Measurements from ENCODE around the gene DGKE. TPM values are rescaled to one million over a fixed set of nuclear protein-coding genes. Genes with fewer than 3 reads are reported as not detected.

DGKE gene
- total RNA-seq, 1 donor from 2014 or later, result 5.4 TPM

DNA sequence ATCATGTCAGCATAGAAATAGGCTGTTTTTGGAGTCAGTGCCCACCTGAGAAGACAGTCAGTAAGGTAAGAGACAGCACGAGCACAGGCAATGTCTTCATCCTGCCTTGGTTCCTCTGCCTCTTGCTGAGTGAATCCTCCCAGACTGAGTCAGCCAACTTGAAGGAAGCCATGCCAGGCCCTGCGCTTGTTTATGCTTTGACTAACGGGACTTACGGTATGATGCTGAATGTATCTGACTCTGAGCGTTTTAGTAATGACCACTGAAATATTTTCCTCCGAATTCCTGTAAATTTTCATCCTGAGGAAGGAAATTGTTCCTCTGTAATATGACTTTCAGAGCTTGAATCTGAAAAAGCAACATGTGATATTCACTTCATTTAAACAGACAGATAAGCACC, 18.2 kb upstream of the DGKE start:
- no peak for DNase-seq (ENCODE audit: low read depth)

DNA sequence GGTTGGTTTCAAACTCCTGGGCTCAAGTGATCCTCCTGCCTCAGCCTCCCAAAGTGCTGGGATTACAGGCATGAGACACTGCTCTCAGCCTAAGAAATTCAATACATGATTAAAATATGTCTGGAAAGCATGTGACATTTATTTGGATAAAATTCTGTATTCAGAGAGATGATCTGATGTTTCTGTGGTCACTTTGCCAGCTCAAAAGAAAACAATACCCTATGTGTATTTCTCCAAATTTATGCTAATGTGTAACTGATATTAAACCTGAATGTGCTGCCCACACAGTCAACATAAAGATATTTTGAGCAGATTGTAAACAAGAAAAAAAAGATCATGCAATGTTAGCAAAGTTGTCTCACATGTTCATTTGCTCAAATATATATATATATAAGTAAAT, 16.9 kb upstream of the DGKE start:
- no peak for DNase-seq (ENCODE audit: low read depth)

DNA sequence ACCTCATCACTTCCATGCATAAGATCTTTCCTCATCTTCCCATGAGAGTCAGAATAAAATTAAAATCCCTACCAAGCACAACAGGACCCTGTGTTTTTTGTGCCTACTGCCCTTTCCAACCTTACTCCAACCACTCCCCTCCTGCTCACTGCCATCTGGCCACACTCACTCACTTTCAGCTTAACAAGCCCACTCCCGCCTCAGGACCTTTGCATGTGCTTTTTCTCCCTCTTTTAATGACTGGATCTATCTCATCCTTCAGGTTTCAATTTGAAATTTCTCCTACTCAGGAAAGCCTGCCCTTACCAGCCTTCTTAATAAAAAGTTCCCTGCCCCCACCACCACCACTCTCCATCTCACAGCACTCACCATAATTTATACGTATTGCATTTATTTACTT, 14.9 kb upstream of the DGKE start:
- no peak for DNase-seq (ENCODE audit: low read depth)

DNA sequence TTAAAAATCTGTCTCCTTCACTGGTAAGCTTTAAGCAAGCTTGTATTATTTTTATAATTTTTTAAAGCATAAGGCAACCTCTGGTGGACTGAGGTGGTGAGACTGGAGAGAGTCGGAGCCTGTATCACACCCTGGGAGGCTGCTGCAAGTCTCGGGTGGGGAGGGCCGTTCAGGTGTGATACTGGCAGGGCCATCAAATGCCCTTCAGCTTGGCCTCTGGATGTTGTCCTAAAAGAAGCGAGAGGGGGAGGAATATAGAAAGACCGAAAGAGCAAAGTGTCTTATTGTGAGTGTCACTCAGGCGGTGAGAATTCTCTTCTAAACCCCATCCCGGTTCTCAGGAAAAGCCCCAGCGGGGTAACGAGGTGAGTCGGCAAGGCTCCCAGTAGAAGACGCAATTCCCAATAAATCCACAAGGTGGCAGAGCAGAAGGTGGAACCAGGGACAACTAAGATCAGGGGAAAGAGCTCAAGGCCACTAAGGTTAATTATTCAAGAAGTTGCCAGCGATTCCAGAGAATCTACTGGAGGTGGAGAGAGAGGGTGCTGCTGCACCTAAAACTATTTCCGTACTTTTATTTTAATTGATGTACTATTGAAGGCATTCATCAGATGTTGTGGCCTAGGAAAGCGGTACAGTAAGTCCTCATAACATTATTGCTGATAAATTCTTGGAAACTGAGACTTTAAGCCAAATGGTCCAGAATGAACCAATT, 14.4 kb upstream of the DGKE start:
- DNase-seq (ENCODE audit: low read depth), result peak; percentile 79

DNA sequence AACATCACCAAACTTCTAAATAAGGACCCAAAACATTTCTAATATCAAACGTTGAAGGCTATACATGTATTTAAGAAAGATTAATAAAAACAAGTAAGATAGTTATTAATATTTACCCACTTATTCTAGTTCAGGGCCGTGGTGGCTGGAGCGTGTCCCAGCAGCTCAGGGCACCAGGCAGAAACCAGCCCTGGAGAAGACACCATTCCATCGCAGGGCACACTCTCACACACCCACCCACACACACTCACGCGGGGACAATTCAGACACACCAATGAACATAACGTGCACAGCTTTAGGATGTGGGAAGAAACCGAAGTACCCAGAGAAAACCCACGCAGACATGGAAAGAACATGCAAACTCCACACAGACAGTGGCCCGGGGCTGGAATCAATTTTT, 13.7 kb upstream of the DGKE start:
- no peak for DNase-seq (ENCODE audit: low read depth)

DNA sequence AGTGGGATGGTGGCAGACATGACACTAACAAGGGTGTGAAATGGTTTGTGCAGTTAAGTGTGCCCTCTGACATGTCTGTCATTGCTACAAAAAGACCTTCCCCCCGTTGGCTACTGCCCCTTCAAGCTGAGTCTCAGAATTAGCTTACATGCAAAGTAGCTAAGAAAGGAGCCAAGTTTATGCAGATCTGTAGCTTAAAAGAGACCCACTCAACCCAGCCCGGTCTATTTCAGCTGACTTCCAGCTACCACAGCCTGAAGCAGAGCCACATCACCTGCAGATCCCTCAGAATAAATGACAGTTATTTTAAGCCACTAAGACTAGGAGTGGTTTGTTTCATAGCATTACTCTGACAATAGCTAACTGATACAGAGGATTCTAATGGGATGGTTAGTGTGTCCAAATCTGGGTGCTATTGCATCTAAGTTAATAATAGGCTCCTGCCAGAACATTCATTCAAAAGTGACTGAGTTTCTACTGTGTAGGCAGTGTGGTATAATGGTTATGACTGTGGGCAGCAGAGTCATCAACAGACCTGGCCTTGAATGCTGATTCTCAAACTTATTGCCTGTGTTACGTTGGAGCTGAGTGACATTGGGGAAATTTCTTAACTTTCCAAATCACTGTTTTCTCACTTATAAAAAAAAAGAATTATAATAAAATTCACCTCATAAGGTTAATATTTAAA, 12.0 kb upstream of the DGKE start:
- DNase-seq (ENCODE audit: low read depth), result no peak

DNA sequence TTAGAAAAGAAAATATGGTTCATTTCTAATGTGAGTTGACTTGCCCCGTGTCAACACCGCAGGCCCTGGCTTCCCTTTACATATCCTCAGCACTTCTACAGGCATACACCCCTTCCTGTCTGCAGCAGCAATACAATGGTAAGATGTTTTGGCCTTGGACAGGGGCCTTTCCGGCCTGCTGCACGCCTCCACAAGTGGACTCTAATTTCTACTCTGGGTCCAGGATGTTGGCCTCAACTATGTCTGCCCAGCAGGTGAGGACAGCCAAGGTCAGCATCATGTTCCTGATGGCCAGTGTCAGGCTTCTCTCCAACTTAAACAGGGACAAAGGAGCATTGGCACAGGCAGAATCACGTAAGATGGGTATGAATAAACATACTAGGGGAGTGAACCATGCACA, 11.2 kb upstream of the DGKE start:
- DNase-seq (ENCODE audit: low read depth), result no peak

DNA sequence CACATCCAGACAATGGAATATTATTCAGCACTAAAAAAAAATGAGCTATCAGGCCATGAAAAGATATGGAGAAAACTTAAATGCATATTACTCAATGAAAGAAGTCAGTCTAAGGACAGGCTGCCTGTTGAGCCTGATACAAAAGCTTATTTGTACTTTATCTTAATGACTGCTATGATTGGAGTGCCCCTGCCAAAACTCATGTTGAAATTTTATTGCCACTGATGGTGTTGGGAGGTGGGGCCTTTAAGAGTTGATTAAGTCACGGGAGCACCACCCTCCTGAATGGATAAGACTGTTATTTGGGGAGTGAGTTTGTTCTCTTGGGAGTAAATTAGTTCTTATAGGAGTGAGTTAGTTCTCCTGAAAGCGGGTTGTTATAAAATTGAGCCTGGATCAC, 10.1 kb upstream of the DGKE start:
- DNase-seq (ENCODE audit: low read depth), result no peak

DNA sequence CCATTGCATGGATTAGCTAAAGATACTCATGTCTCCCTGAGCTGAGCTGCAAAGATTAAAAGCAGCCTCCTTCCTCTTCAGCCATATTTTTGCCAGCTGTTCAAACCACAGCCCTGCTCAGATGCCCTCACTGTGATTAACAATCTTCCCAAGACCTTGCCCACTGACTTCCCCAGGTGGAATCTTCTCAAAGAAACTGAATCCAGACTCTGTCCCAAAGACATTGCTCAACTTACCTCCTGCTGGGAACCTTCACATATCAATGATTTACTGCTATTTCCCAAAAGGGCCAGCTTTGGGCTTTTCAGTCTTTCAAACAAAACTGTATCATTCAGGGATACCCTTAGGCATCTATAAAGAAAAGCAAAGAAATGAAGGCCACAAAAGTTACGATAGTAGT, 9.4 kb upstream of the DGKE start:
- peak; percentile 76 for DNase-seq (ENCODE audit: low read depth)

DNA sequence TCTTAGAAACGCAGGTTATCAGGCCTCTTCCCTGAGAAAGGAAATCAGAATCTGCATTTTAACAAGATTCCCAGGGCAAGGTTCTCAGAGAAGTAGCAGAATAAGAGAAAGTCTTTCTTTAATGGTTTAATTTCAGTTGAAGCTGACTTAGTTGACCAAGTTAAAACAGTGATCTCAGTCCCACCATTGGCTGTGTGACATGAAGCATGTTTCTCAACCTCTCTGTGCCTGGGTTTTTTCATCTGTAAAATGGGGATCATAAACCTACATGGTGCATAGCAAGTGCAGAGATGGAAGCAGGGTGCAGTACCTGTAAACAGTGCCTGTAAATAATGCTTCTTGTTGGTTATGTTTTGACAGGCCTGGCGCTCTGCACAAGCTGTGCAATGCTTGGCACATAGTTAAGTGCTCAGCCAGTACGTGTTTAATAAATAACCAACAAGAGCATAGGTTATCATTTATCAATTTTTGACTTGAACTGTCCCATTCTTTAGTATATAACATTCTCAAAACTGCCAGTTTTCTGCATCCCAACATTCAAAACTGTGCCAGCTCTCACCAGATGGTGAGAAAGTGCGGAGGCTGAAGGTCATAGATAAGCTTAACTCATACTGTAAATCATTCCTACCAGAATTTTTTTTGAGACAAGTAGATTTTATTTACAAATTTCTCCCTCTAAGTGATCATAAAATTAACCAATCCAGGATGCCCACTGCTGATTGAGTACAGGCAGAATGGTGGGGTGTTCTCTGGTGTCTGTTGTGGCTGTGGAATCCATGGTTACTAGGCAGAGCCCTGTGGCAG, 7.1 kb upstream of the DGKE start:
- no peak for DNase-seq (ENCODE audit: low read depth)

DNA sequence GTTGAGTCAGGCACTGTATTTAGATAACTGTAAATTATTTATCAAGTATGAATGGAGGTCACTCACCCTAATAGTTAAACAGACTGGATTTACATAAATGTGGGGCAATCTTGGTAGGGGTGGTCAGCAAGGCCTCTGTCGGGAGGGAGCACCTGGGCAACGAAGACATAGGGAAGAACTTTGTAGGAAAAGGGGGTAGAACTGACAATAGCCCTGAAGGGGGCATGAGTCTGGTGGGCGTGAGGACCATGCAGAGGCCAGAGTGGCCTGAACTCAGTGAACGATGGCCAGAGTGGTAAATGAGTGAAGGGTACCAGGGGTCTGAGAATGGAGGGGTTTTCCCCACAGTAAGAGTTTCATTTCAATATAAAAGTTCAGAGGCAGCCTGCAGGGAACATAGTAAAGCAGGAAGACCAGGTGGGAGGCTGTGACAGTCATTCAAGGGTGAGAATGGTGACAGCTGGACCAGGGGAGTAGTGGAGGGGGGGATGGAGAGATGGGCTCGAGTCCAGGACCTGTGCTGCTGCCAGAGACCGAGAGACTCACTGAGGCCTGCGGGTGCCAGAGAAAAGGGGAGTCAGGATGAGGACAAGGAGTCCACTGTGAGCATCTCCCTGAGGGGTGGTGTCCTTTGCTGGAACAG, 3.1 kb upstream of the DGKE start:
- no peak for DNase-seq (ENCODE audit: low read depth)

DNA sequence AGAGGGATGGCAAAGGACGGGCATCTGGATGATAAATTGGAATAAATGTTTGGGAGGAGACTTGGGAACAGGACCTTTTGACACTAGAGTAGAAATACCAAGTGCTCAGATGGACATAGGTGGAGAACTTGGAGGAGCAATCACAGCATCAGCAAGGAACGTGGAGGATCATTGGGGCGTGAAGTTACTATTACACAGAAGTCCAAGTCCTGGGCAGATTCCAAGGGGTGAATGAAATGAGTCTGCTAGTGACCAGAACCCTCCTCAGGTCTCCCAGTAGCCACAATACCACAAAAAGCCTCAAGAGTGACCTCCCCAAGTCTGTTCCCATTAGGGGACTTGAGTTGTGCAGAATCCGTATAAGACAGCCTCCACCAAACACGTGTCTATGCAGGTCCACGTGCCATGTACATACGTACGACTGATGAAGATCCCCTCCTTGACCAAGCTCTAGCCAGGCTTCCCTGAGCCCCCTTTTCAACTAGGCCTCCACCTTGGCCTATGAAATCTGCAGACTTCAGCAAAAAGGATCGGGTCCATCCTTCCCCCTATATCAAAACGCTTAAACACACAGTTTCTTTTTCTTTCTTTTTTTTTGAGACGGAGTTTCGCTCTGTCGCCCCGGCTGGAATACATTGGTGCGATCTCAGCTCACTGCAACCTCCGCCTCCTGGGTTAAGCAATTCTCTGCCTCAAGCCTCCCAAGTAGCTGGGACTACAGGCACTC, 2.4 kb upstream of the DGKE start:
- peak; percentile 12 for DNase-seq (ENCODE audit: low read depth)

DNA sequence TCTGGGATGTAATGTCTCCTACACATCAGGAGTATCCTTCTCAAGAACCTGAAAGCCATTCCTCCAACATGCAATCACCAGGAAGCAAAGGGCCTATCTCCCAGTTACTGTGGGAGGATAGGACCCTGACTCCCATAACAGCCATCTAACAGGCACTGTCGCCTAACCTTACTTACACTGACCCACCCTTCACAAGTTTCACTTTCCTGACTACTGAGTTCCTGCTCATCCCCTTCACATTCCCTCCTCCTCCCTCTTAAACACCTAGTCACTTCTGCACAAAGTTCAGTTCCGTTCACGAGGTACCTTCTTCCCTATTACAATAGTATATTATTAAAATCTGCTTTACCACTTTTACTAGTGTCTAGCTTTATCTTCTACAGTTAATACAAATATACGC, 1.5 kb upstream of the DGKE start:
- DNase-seq (ENCODE audit: low read depth), result no peak

DNA sequence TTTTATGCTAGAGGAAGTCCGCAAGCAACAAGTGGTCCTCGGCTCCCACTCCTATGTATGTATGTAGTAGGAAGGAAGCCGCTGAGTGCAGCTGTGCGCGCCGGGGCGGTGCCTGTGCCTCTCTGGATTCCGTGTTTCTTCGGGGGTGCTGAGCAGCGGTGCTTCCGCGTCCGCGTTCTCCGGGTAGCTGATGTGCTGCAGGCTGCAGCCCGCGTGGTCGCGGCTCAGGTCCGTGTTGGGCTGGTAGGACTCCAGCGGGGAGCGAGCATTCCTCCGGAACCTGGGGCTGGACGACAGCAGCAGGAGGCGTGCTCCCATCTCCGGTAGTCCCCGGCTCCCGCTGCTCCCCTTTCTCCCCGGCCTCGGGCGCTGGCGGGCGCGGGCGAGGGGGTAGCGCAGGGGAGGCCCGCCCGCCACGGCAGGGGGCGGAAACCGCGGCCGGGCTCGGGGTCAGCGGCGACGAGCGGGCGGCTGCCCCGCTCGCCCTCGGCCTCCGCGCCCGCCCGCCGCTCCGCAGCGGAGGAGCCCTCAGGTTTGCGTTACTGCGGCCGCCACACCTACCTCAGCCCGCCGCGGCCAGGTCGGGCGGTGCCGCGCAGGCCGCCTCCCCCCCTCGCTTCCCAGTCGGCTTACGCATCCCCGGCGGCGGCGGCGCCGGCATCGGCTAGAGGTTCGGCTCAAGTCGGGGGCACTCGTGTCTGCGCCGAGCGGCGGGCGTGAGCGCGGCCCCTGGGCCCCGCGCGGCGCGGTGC, 718 bp upstream of the DGKE start:
- no peak for DNase-seq (ENCODE audit: low read depth)

DNA sequence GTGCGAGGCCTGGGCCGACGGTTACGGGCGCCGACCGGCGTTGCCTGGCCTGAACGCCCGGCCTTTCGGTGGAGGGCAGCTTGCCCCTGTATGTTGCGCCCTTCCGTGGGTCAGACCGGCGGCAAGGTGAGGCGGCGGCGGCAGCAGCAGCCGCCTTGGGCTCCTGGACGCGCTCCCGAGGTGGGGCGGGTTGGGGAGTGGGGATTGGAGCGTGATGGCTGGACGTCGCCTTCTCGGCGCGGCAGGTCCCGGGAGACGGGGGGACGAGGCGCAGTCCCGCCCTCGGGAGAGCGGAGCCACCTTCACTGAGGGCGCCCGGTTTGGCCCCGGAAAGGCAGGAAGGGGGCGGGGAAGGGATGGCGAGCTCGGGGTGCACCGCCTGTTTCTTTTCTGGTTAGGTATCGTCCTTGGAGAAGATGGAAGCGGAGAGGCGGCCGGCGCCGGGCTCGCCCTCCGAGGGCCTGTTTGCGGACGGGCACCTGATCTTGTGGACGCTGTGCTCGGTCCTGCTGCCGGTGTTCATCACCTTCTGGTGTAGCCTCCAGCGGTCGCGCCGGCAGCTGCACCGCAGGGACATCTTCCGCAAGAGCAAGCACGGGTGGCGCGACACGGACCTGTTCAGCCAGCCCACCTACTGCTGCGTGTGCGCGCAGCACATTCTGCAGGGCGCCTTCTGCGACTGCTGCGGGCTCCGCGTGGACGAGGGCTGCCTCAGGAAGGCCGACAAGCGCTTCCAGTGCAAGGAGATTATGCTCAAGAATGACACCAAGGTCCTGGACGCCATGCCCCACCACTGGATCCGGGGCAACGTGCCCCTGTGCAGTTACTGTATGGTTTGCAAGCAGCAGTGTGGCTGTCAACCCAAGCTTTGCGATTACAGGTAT, 671 bp downstream of the DGKE start:
- peak; percentile 12 for DNase-seq (ENCODE audit: low read depth)

DNA sequence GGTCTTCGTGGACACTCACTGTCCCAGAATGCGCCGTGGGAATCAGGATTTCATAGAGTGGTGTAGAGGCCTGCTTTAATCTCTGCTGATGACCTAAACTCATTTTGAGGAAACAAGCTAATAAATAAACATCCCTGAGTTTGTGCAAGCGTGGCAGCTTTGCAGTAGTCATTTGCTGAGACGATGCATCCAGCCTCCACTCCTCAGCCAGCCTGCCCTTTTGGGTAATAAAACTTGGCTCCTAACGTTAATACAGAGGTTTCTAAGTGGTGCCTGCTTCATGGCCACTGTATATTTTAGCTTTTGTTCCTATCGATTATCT, 1.3 kb downstream of the DGKE start:
- no peak for DNase-seq (ENCODE audit: low read depth)

DNA sequence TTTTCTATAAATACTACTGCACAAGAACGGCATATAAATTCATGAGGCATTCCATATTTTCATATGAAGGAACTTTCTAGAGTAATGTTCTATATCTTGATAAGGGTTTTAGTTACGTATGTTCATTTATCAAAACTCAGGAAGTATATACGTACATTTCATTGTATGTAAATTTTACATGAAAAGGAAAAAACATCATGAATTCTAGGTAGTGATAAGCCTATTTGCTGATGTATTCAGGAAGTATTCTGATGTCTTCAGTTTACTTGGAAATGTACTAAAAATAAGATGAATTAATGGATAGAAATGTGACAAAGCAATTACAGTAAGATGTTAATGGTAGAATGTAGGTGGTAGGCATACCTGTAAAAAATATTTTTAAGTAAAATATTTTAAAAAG, 4.7 kb downstream of the DGKE start:
- no peak for DNase-seq (ENCODE audit: low read depth)

DNA sequence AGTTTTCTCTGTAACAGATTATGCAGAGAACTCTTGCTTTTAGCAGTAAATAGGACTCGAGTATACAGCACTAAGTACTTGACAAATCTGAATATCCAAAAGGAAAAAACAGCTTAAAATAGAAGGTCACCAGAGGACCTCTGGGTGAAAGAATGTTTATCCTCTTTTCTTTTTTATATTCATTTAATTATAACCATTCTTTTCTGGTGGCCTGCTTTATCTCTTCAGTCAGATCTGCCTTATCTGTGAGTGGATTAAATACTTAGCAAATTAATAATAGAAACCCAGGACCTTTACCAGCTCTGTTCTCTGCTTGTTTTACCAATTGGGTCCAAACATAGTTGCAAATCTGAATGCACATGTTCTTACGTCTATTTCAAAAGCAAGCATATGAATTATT, 8.6 kb downstream of the DGKE start:
- no peak for DNase-seq (ENCODE audit: low read depth)

DNA sequence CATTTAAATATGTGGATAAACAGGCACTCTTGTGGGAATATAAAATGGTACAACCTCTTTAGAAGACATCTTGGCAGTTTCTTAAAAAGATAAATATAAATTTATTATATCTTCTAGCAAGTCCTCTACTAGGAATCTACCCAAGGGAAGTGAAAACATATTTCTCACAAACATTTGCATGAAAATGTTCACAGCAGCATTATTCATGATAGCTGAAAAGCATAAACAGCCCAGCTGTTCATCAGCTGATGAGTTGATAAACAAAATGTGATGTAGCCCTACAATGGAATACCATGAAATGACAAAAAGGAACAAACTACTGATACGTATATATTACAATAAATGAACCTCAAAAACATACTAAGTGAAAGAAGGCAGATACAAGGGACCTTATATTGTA, 12.0 kb downstream of the DGKE start:
- no peak for DNase-seq (ENCODE audit: low read depth)

DNA sequence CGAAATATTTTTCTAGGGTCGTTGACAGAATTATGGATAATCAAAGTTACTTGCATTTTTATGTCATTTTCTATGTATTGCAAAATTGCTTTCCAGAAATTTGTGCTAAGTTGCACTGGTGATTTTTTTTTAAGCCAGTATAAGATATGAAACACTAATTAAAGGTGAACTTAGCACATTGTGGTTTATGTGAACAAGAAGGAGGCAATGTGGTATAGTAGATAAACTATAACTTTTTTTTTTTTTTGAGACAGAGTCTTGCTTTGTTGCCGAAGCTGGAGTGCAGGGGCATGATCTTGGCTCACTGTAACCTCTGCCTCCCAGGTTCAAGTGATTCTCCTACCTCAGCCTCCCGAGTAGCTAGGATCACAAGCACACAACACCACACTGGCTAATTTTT, 13.2 kb downstream of the DGKE start:
- no peak for DNase-seq (ENCODE audit: low read depth)

Data from renal cortical epithelial cell (primary cell).